ENCODE results near the gene MSRB1.

MSRB1 gene

GRCh38 chr16:1911467-1912214 is 31.4 kb downstream of the MSRB1 start:
- TF ChIP-seq FOXM1 (IDR thresholded peaks at IDR 0.05; ENCODE audit: borderline replicate concordance, low read depth) (no peak), EGR1 (IDR thresholded peaks at IDR 0.05) (no peak), TEAD4 (IDR thresholded peaks at IDR 0.05) (no peak), TCF12 (IDR thresholded peaks at IDR 0.05; ENCODE audit: low read depth) (no peak), CEBPB (IDR thresholded peaks at IDR 0.05) (no peak), USF1 (IDR thresholded peaks at IDR 0.05) (no peak), NFIC (IDR thresholded peaks at IDR 0.05) (no peak)
- TF ChIP-seq, protein P1, sequence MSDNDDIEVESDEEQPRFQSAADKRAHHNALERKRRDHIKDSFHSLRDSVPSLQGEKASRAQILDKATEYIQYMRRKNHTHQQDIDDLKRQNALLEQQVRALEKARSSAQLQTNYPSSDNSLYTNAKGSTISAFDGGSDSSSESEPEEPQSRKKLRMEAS (IDR thresholded peaks at IDR 0.05): no peak

DNA sequence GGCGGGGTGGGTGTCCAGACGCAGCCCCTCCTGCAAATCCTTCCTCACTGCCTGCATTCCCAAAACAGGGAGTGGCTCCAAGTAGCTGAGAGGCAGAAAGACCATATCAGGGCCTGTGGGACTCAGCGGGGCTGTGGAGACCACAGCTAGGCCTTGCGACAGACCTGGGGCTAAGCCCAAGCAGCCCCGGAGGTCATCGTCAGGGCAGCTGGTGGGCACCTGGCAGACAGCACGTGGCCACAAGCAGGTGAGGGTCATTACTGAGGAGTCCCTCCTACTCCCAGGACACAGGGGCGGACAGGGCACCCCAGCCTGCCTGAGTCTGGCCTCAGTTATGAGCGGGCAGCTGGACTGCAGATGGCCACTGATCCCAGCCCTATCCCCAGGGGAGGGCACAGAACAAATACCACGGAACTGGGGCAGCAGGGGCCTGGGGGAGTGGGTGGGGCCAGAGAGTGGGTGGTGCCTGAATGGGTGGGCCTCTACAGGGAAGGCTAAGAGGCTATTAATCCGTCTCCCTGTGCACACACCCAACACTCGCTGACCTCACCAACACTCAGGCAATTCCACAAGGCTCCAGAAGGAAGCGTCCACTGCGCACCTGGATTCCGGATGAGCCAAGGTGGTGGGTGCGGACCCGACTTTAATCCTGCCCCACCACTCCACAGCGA is 33.3 kb downstream of the MSRB1 start:
- TF ChIP-seq TAF1 (IDR thresholded peaks at IDR 0.05; ENCODE audit: low read depth): no peak
- TF ChIP-seq EP300 (IDR thresholded peaks at IDR 0.05; ENCODE audit: borderline replicate concordance): no peak
- TF ChIP-seq USF1 (IDR thresholded peaks at IDR 0.05): no peak
- TF ChIP-seq EGR1 (IDR thresholded peaks at IDR 0.05): no peak
- TF ChIP-seq ZBTB7A (IDR thresholded peaks at IDR 0.05; ENCODE audit: low read depth): no peak
- no peak for TF ChIP-seq TEAD4 (IDR thresholded peaks at IDR 0.05)
- TF ChIP-seq NFIC (IDR thresholded peaks at IDR 0.05): no peak
- no peak for TF ChIP-seq CREB1 (IDR thresholded peaks at IDR 0.05; ENCODE audit: low read depth)
- TF ChIP-seq REST (IDR thresholded peaks at IDR 0.05; ENCODE audit: low read depth): no peak
- TF ChIP-seq YY1 (IDR thresholded peaks at IDR 0.05; ENCODE audit: low read depth): no peak
- TF ChIP-seq, protein P1 (IDR thresholded peaks at IDR 0.05): no peak
- no peak for TF ChIP-seq RAD21 (IDR thresholded peaks at IDR 0.05; ENCODE audit: low read depth)
- TF ChIP-seq FOXM1 (IDR thresholded peaks at IDR 0.05; ENCODE audit: borderline replicate concordance, low read depth): no peak
- TF ChIP-seq TCF12 (IDR thresholded peaks at IDR 0.05; ENCODE audit: low read depth): no peak

GRCh38 chr16:1908983-1909382 is 34.0 kb downstream of the MSRB1 start:
- no peak for TF ChIP-seq REST (IDR thresholded peaks at IDR 0.05; ENCODE audit: low read depth)
- no peak for TF ChIP-seq YY1 (IDR thresholded peaks at IDR 0.05; ENCODE audit: low read depth)
- no peak for TF ChIP-seq CREB1 (IDR thresholded peaks at IDR 0.05; ENCODE audit: low read depth)
- no peak for TF ChIP-seq FOXM1 (IDR thresholded peaks at IDR 0.05; ENCODE audit: borderline replicate concordance, low read depth)
- TF ChIP-seq EGR1 (IDR thresholded peaks at IDR 0.05): no peak
- TF ChIP-seq, protein P1 (IDR thresholded peaks at IDR 0.05): no peak
- TF ChIP-seq CEBPB (IDR thresholded peaks at IDR 0.05): no peak
- TF ChIP-seq EP300 (IDR thresholded peaks at IDR 0.05; ENCODE audit: borderline replicate concordance): no peak
- no peak for TF ChIP-seq TCF12 (IDR thresholded peaks at IDR 0.05; ENCODE audit: low read depth)
- TF ChIP-seq TEAD4 (IDR thresholded peaks at IDR 0.05): no peak
- no peak for TF ChIP-seq TAF1 (IDR thresholded peaks at IDR 0.05; ENCODE audit: low read depth)
- TF ChIP-seq USF1 (IDR thresholded peaks at IDR 0.05): no peak
- TF ChIP-seq RAD21 (IDR thresholded peaks at IDR 0.05; ENCODE audit: low read depth): no peak
- TF ChIP-seq NFIC (IDR thresholded peaks at IDR 0.05): no peak
- TF ChIP-seq ZBTB7A (IDR thresholded peaks at IDR 0.05; ENCODE audit: low read depth): no peak

DNA sequence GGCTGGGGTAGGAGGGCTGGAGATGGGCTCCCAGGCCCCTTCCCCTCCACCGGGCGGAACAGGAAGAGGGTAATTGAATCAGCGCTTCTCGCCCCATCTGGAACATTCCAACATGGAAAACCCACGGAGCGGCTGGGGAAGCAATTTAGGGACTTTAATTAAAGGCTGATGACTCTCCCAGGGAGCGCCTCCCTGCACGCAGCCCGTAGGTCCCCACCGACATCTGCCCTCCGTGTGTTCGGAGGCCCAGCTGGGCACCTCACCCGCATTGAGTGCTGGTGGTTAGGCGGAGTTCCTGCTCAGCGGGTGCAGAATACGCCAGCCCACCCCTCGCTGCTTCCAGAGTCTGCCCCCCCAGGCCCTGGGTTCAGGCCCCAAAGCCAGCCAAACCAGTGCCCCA is 34.8 kb downstream of the MSRB1 start:
- no peak for TF ChIP-seq REST (IDR thresholded peaks at IDR 0.05; ENCODE audit: low read depth)
- TF ChIP-seq, protein P1 (IDR thresholded peaks at IDR 0.05): no peak
- no peak for TF ChIP-seq USF1 (IDR thresholded peaks at IDR 0.05)
- TF ChIP-seq TAF1 (IDR thresholded peaks at IDR 0.05; ENCODE audit: low read depth): no peak
- no peak for TF ChIP-seq EGR1 (IDR thresholded peaks at IDR 0.05)
- no peak for TF ChIP-seq ZBTB7A (IDR thresholded peaks at IDR 0.05; ENCODE audit: low read depth)
- TF ChIP-seq NFIC (IDR thresholded peaks at IDR 0.05): no peak

All from Ishikawa (cell line).